AG09309 (cell line): Measurements from ENCODE around the gene ALDH4A1.

Source experiments
- DNase-seq: peaks from one replicate; pipeline ENCODE4 v3.0.0-alpha.2; 2010; ENCODE audit warnings: low read depth
- H3K4me3 ChIP-seq: 2 replicates; pipeline ENCODE4 v1.5.1; 2011; ENCODE audit warnings: mild to moderate bottlenecking, low read depth, low read length, moderate library complexity; ENCODE audit not compliant: control insufficient read depth
- TF ChIP-seq, protein P1 (sequence below): IDR thresholded peaks from 2 replicates; pipeline ENCODE4 v1.5.1; 2011; ENCODE audit warnings: mild to moderate bottlenecking, low read depth, low read length, inconsistent platforms; ENCODE audit not compliant: insufficient read depth, control insufficient read depth; ENCODE audit errors: missing control alignments

ALDH4A1 gene

DNA sequence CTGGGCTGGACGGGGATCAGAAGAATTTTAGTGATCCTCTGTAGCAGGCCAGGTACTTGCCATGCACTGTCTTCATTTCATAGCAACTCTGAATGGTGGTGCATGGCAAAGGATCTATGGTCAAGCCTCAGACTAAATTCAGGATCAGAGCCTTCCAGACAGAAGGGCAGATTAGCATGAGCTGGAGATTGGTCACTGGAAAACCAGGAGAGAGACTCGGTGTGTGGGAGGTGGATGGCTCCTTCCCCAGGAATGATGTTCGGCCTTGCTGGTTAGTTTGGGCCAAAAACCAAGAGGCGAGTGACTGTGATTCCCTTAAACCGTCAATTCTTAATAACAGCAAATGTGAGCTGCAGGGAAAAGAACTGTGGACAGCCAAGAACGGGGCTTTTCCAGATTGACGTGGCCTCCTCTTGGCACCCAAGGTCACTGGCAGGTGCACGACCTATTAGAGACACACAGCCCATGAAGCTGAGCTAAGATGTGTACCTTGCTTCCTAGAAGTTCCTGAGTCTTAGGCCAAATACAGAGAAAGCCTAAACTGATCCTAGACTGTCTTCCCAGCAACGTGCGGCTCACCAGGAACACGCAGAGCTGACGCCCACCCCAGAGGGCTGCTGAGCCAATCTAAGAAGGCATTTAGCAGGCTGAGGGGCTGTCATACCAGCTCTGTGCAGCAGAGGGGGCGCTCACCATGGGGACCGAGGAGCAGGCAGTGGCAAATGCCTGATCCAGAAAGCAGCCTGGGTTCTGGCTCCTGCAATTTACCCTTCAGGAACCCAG lies 18.5 kb downstream of the ALDH4A1 start:
- TF ChIP-seq, protein P1, sequence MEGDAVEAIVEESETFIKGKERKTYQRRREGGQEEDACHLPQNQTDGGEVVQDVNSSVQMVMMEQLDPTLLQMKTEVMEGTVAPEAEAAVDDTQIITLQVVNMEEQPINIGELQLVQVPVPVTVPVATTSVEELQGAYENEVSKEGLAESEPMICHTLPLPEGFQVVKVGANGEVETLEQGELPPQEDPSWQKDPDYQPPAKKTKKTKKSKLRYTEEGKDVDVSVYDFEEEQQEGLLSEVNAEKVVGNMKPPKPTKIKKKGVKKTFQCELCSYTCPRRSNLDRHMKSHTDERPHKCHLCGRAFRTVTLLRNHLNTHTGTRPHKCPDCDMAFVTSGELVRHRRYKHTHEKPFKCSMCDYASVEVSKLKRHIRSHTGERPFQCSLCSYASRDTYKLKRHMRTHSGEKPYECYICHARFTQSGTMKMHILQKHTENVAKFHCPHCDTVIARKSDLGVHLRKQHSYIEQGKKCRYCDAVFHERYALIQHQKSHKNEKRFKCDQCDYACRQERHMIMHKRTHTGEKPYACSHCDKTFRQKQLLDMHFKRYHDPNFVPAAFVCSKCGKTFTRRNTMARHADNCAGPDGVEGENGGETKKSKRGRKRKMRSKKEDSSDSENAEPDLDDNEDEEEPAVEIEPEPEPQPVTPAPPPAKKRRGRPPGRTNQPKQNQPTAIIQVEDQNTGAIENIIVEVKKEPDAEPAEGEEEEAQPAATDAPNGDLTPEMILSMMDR, result peak; percentile 89
- peak; percentile 27 for DNase-seq
- H3K4me3 ChIP-seq, result no peak overlapping the region

DNA sequence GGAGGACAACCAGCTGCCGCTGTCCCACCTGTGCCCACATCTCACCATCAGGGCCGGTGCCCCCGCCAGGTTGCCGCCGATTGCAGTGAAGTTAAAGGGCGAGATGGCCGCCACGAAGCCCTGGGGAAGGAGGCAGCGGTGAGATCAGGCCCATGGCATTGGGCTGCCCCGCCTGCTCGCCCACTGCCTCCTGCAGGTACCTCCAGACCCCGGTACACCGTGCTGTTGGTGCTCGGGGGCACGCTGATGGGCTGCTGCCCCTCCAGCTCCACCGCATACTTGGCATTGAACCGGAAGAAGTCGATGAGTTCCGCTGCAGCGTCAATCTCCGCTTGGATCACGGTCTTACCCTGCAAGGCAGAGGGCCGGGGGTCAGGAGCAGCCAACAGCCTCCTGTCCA lies 19.3 kb downstream of the ALDH4A1 start:
- DNase-seq, result no peak
- H3K4me3 ChIP-seq, result no peak overlapping the region
- TF ChIP-seq, protein P1, result no peak

DNA sequence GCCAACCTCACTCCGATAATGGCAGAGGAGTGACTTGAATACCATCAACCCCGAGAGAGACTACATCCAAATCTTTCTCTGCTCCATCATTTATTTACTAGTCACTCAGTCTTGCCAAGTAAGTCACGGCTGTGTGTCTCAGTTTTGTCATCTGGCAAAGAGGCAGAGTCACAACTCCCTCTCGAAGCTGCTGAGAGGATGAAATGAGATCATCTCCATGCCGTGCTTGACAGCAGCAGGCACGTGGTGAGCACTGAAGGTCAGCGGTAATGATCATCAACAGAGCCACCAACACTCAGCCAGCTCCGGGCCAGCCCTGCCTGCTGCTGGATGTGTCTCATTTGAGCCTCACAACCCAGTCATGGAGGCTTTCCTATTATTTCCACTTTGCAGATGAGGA lies 19.9 kb downstream of the ALDH4A1 start:
- DNase-seq, result no peak
- TF ChIP-seq, protein P1, result no peak
- H3K4me3 ChIP-seq, result no peak overlapping the region

DNA sequence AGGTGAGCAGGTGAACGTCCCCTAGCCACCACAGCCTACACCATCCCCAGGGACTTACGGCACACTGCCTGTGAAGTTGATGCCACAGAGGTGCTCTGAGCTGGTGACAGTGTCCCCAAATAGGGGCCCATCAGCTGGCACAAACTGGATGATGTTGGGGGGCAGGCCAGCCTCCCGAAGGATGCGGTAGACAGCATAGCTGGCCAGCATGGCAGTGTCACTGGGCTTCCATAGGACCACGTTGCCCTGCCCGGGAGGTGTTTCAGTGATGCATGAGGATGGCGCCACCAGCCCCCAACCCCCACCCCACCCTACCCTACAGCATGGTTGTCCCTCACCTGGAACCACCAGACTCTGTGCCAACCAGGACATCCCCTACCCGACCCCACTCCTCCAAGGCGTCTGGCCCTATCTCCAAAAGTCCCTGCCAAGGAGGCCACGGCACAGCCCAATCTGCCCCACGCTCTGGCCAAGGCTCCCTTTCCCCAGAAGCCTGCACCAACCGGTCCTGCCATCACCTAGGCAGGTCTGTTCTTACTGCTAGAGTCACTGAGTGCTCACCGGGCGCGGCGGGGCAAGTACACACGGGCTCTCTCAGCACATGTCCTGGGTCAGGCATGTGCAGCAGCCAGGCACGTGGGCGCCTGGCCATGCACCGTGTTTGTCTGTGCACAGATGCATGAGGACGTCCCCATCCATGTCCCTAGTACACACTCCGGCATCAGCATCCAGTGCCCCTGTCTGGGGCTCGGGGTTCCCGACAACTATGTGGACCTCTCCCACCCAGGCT lies 20.5 kb downstream of the ALDH4A1 start:
- TF ChIP-seq, protein P1, result no peak
- no peak overlapping the region for H3K4me3 ChIP-seq
- no peak for DNase-seq

DNA sequence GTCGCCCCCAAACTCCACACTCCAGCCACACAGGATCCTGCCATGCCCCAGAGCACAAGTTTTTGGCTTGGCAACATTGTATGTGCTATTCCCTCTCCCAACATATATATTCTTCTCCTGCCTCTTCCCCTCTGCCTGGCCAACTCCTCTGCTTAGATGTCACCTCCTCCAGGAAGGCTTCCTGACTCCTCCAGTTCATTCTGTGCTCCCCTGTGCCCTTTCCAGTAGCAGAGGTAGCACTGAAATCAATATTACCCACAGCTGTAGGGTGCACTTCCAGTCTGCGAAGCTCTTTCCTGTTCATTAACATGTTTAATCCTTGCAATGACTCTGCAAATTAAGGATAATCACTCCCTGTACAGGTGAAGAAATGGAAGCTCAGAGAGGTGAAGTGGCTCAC lies 21.2 kb downstream of the ALDH4A1 start:
- TF ChIP-seq, protein P1, result no peak
- no peak for DNase-seq
- H3K4me3 ChIP-seq, result no peak overlapping the region

DNA sequence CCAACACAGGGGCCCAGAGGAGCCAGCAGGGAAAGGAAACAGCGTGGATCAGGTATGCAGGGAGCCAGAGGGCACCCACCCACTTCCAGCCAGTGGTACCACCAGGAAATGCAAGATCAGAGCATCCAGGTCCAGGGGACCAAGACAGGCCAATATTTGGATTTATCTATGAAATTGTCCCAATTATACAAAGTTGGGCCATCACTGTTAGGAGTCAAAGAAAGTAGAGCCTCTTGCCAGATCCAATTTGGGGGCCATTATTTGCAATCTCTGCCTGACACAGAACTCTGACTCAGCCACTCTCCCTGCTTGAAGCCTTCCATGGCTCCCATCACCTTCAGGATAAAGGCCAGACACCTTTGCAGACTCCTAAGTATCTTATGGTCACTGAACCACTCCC lies 21.8 kb downstream of the ALDH4A1 start:
- no peak for DNase-seq
- no peak overlapping the region for H3K4me3 ChIP-seq
- TF ChIP-seq, protein P1, result no peak
